Esophagus muscularis mucosa (tissue), 4 donors: ENCODE results near the gene SERPINE2. TPM values are rescaled to one million over a fixed set of nuclear protein-coding genes. Genes with fewer than 3 reads are reported as not detected.

Experiments used
- DNase-seq: peaks from one replicate; pipeline ENCODE4 v3.0.0-alpha.2; 2017; ENCODE audit errors: extremely low spot score
- H3K27ac ChIP-seq, 4 donors: fragments of 200-600 bp; sonication (generic); replicated peaks in 1 of 4; 1 replicate in 3 of 4; 2 replicates in 1 of 4; pipeline ENCODE4 v1.5.1; 2016 to 2019; ENCODE audit warnings: mild to moderate bottlenecking in 1 of 4
- H3K27me3 ChIP-seq, 4 donors: fragments of 200-600 bp; sonication (generic); one replicate each; pipeline versions ENCODE4 v1.5.1 to v1.6.0; 2016 to 2019
- H3K36me3 ChIP-seq, 4 donors: fragments of 200-600 bp; sonication (generic); one replicate each; pipeline ENCODE4 v1.5.1; 2016 to 2019
- H3K4me1 ChIP-seq, 4 donors: fragments of 200-600 bp; sonication (generic); one replicate each; pipeline ENCODE4 v1.5.1; 2016 to 2019
- H3K4me3 ChIP-seq, 4 donors: fragments of 200-600 bp; sonication (generic); 1 replicate in 2 of 4; 2 replicates in 2 of 4; pipeline ENCODE4 v1.5.1; 2016 to 2019; ENCODE audit warnings: mild to moderate bottlenecking in 4 of 4, moderate library complexity in 1 of 4
- H3K9me3 ChIP-seq, 4 donors: fragments of 200-600 bp; sonication (generic); 1 replicate in 3 of 4; 2 replicates in 1 of 4; pipeline ENCODE4 v1.5.1; 2016 to 2019
- EP300 ChIP-seq: sonication (generic); formaldehyde crosslinking; IDR thresholded peaks from one replicate; pipeline ENCODE4 v1.6.1; 2017; ENCODE audit warnings: antibody characterized with exemption
- POLR2A ChIP-seq: fragments of 450-650 bp; IDR thresholded peaks from one replicate; pipeline ENCODE4 v1.6.1; 2017; ENCODE audit warnings: antibody characterized with exemption, moderate library complexity, mild to moderate bottlenecking, low read depth
- POLR2AphosphoS5 ChIP-seq, 2 donors: sonication (generic); formaldehyde crosslinking; IDR thresholded peaks; one replicate each; pipeline ENCODE4 v1.6.1; 2017; ENCODE audit warnings: antibody characterized with exemption in 2 of 2
- WGBS: methylation state at CpG from one replicate; pipeline ENCODE4 v1.1.5; 2018; 5-methylcytosine and 5-hydroxymethylcytosine counted together
- intact Hi-C: fragments of 100-400 bp; cut with DNase I; formaldehyde crosslinking; loops from one replicate; pipeline ENCODE4 v1.15.1; 2023
- total RNA-seq, 4 donors: library from RNA; depleted of rRNA; stranded (reverse); fragments of >200 nt; gene quantifications; one replicate each; pipeline versions ENCODE4 v1.1.0 to v1.2.1, GENCODE V29; 2016
- TF ChIP-seq, protein P1 (sequence below), 3 experiments: fragments of 200-600 bp in 2 of 3; fragments of 450-650 bp in 1 of 3; sonication (generic) in 2 of 3; IDR thresholded peaks; one replicate each; pipeline ENCODE4 v1.5.1; 2017 to 2019; ENCODE audit warnings: antibody characterized with exemption in 3 of 3, mild to moderate bottlenecking in 2 of 3, moderate library complexity in 1 of 3

Gene SERPINE2
- total RNA-seq, 4 donors from 2014 or later, result 20.4 to 126 (median 42.1) TPM

DNA sequence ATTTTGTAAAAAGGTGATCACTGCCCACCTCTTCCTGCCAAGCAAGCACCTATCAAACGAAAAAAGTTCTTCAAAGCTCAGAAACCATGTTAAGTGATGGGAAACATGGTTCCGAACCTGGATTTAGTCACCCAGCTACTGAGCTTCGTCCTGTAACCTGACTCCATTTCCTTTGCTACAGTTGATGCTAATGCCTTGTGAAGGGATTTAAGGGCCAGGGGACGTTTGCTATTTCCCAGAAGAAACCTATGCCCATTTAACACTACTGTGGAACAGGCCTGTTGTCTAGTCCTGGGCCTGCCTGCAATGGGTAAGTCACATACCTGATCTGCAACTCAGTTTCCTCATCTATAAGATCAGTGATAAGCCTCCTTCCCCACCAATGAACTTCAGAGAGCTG, 14.8 kb downstream of the SERPINE2 start:
- H3K27ac ChIP-seq, result no peak overlapping the region
- no peaks in the 10 kb centered on the region for H3K9me3 ChIP-seq
- 80% methylated on average over 4 of the region's 4 CpGs for WGBS
- H3K4me1 ChIP-seq, result no peaks in the 10 kb centered on the region
- no peak for DNase-seq
- TF ChIP-seq POLR2A (no peak), EP300 (no peak)
- TF ChIP-seq, protein P1, sequence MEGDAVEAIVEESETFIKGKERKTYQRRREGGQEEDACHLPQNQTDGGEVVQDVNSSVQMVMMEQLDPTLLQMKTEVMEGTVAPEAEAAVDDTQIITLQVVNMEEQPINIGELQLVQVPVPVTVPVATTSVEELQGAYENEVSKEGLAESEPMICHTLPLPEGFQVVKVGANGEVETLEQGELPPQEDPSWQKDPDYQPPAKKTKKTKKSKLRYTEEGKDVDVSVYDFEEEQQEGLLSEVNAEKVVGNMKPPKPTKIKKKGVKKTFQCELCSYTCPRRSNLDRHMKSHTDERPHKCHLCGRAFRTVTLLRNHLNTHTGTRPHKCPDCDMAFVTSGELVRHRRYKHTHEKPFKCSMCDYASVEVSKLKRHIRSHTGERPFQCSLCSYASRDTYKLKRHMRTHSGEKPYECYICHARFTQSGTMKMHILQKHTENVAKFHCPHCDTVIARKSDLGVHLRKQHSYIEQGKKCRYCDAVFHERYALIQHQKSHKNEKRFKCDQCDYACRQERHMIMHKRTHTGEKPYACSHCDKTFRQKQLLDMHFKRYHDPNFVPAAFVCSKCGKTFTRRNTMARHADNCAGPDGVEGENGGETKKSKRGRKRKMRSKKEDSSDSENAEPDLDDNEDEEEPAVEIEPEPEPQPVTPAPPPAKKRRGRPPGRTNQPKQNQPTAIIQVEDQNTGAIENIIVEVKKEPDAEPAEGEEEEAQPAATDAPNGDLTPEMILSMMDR (IDR thresholded peaks at IDR 0.05), result no peak
- no peaks in the 10 kb centered on the region for H3K27me3 ChIP-seq
- intact Hi-C loops, result no loop called here
- no peak overlapping the region for H3K4me3 ChIP-seq
- no peaks in the 10 kb centered on the region for H3K36me3 ChIP-seq

DNA sequence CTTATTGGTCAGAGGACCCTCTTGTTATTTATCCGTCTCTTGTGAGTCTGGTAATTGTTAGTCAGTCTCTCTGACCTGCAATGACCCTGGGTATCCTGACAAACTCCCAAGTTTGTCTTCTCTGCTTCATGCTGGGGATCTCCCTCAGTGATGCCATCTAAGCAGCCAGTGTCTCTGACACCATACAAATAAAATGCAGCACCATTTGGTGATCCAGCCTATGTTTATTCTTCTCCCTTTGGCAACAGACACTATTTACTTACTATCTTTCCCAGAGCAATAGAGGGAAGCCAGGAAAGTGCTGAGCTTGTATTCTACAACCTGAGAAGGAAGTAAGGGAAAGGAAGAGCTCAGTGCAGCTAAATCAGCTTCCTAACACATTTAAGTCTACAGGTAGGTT, 15.9 kb downstream of the SERPINE2 start:
- H3K27me3 ChIP-seq, result no peaks in the 10 kb centered on the region
- H3K27ac ChIP-seq, result no peak overlapping the region
- intact Hi-C loops, result no loop called here
- 92% methylated on average over 1 of the region's 1 CpG for WGBS
- no peaks in the 10 kb centered on the region for H3K9me3 ChIP-seq
- H3K4me1 ChIP-seq, result no peaks in the 10 kb centered on the region
- H3K36me3 ChIP-seq, result no peaks in the 10 kb centered on the region
- DNase-seq, result no peak
- TF ChIP-seq, protein P1 (IDR thresholded peaks at IDR 0.05), result no peak
- TF ChIP-seq POLR2A, result no peak
- no peak for TF ChIP-seq EP300
- no peak for TF ChIP-seq POLR2AphosphoS5 (IDR thresholded peaks at IDR 0.05)
- no peak overlapping the region for H3K4me3 ChIP-seq

DNA sequence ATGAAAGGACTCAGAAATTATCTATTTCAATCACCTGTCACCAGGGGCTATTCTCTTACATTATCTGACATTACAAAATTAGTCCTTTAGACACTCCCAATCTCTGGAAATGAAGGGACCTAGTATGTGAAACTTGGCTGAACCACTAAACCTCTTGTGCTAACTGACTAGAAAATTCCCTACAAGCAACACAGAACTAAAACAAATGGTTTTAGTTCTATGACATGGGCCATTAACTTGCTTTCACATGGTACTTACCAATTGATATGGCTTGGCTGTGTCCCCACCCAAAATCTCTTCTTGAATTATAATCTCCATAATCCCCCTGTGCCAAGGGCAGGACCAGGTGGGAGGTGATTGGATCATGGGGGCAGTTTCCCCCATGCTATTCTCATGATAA, 16.6 kb downstream of the SERPINE2 start:
- H3K4me3 ChIP-seq, result no peak overlapping the region
- intact Hi-C loops, result no loop called here
- no peaks in the 10 kb centered on the region for H3K4me1 ChIP-seq
- H3K27me3 ChIP-seq, result no peaks in the 10 kb centered on the region
- no peaks in the 10 kb centered on the region for H3K36me3 ChIP-seq
- TF ChIP-seq POLR2AphosphoS5 (IDR thresholded peaks at IDR 0.05) (no peak), EP300 (no peak), POLR2A (no peak)
- TF ChIP-seq, protein P1 (IDR thresholded peaks at IDR 0.05), result no peak
- no peaks in the 10 kb centered on the region for H3K9me3 ChIP-seq
- DNase-seq, result no peak
- no peak overlapping the region for H3K27ac ChIP-seq

DNA sequence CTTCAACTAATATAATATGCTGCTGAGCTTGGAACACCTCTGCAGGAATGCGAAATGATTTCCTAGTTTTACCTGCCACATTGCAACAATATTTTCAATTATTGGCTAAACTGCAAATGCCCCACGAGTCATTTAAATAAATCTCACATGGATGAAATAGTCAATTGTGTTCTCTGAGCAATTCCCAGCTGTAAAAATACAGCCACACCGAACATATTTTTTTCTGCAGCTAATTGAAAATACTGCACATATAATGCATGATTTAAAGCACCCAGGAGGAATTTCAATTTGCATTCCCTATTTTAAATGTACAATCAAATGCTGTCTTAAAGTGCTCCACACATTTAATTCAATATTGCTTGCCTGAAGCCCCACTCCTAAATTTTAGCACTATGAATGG, 18.6 kb downstream of the SERPINE2 start:
- H3K4me3 ChIP-seq, result no peak overlapping the region
- no peaks in the 10 kb centered on the region for H3K9me3 ChIP-seq
- H3K27me3 ChIP-seq, result no peaks in the 10 kb centered on the region
- H3K4me1 ChIP-seq, result no peaks in the 10 kb centered on the region
- 84% methylated on average over 3 of the region's 3 CpGs for WGBS
- no peak overlapping the region for H3K27ac ChIP-seq
- TF ChIP-seq EP300 (no peak), POLR2A (no peak), POLR2AphosphoS5 (IDR thresholded peaks at IDR 0.05) (no peak)
- TF ChIP-seq, protein P1 (IDR thresholded peaks at IDR 0.05), result no peak
- no peaks in the 10 kb centered on the region for H3K36me3 ChIP-seq
- intact Hi-C loops, result no loop called here
- DNase-seq, result no peak

DNA sequence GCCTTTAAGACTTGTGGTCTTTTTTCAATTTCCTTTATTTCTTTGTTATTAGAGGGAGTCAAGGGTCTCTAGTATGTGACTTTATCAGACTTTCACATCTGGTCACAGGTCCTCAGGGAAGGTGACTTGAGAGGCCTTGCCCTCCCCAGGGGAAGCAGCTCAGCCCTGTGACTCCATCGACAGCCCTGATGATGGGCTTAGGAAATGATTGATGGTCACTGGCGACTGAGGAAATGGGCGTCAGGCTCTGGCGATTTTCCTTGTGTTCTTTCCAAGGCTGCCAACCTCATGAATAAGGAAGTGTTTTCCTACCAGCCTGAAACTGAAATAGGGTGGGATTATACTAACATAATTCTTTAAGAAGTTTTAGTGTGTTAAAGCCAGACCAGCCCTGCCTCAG, 21.1 kb downstream of the SERPINE2 start:
- Histone ChIP-seq H3K9me3 (no peaks in the 10 kb centered on the region), H3K27me3 (no peaks in the 10 kb centered on the region), H3K36me3 (no peaks in the 10 kb centered on the region), H3K4me1 (no peaks in the 10 kb centered on the region), H3K27ac (no peak overlapping the region), H3K4me3 (no peak overlapping the region)
- intact Hi-C loops, result no loop called here
- DNase-seq, result no peak
- no peak for TF ChIP-seq EP300
- TF ChIP-seq POLR2A, result no peak
- TF ChIP-seq POLR2AphosphoS5 (IDR thresholded peaks at IDR 0.05), result no peak
- TF ChIP-seq, protein P1 (IDR thresholded peaks at IDR 0.05), result no peak
- 59% methylated on average over 4 of the region's 4 CpGs for WGBS
